Measurements from ENCODE around the gene COMMD8.

Gene COMMD8

DNA sequence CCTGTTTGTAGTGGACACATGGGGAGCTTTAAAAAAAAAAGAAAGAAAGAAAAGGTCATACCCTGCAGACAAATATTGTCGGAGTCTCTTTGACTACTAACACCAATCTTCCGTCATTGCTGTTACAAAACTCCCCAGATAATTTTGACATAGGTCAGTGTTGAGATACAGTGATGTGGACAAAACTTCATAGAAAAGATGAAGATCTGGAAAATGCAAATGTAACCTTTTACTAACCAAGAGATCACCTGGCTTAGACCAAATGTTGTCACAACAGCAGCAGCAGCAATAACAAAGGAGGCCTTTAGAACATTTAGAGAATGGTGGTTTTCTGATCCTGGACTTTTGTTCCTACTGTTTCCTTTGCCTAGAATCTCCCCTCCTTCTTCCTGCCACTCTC, 8.1 kb upstream of the COMMD8 start:
- DNase-seq (ENCODE audit: low spot score): no peak

DNA sequence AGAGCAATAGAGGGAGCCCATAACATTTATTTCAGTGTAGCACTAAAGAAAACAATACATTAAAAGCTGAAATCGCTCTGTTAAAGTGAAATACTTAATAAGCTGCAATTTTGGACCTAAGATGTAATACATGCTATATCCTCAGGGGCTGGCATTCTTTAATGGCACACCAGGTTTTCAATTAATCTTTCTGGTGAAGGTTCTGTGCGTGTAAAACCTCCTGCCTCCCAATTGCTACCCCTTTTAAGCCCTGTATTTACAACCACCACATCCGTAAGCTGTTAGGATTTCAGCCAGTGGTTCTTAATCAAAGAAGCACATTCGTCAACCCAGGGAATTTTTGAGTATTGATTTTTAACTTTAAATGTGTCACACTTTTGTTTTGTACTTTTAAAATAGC, 7.6 kb upstream of the COMMD8 start:
- DNase-seq (ENCODE audit: low spot score): no peak

DNA sequence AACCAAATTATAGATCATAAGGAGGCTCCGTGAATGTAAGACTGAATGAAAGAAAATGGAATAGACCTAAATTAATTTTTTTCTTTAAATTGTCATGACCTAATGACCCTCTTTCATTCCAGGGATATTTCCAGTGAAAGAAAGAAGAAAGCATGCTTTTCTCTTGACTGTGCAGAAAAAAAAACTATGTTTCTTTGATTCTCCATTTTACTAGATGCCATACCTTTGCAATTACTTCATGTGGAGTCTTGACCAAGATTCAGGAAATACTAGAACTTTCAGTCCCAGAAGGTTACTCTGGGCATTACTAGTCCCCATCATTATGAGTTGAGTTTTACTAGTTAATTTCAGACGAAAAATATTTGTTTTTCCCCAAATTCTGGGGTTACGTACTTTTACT, 6.4 kb upstream of the COMMD8 start:
- no peak for DNase-seq (ENCODE audit: low spot score)

GRCh38 chr4:47468706-47469365, 5.3 kb upstream of the COMMD8 start:
- no peak for DNase-seq (ENCODE audit: low spot score)

DNA sequence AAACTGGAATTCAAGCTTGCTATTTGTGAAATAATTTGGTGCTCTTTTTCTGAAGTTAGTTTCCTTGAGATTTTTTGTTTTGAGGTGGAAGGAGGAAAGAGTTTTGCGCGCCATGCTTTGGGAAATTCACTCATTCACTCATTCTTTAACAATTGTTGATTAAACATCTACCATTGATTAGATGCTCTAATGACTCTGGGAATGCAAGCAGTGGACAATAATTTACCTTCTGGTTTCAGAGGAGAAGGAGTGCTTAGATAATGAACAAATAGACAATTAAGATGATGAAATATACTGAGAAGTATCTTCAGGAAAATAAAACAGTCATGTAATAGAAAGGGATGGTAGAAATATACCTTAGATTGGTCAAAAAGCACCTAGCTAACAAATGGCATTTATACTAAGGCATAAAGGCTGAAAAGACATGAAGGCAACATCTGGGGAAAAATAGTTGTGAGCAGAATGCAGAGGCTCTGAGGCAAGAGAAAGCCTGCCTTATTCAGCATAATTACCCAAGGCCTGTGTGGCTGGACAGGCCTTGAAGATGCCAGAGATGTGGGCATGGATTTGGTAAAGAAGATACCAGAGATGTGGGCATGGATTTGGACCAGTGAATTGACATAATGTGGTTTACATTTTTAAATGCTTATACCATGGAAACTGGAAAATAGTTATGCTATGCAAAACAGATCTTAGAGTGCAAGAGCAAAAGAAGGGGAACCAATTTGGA, 2.7 kb upstream of the COMMD8 start:
- DNase-seq (ENCODE audit: low spot score): no peak

GRCh38 chr4:47465004-47465403, 1.5 kb upstream of the COMMD8 start:
- DNase-seq (ENCODE audit: low spot score): no peak

GRCh38 chr4:47462799-47463234, 685 bp downstream of the COMMD8 start:
- DNase-seq (ENCODE audit: low spot score): no peak

DNA sequence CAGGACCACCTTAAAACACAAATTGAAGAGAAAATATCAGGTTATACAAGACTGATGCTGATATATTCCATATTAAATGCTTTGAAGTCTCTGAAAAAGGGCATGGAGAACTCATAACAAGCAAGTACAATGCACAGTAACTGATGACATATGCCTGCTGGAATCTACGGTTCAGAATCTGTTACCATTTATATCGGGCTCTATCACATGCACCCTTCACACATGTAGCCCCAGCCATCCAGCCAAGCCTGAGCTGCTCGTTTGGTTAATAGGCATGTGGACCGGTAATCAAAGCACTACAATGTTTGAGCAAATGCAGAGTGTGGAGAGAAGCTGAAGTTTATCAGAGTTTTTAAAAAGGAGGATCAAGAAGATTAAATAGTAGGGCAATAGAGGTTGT, 11.8 kb downstream of the COMMD8 start:
- no peak for DNase-seq (ENCODE audit: low spot score)

DNA sequence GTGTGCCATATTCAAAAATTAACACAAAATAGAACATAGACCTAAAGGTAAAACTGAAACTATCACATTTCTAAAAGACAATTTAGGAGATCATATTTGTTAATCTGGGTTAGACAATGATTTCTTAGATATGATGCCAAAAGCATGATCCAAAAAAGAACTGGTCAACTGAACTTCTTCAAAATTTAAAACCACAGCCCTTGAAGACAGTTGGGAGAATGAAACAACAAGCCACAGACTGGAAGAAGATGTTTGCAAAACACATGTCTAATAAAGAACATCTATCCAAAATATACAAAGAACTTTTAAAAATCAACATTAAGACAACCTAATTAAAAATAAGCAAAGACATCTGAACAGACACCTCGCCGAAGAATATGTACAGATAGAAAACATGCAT, 19.5 kb downstream of the COMMD8 start:
- no peak for DNase-seq (ENCODE audit: low spot score)

GRCh38 chr4:47442980-47443379, 20.5 kb downstream of the COMMD8 start:
- no peak for DNase-seq (ENCODE audit: low spot score)

GRCh38 chr4:47434931-47435330, 28.6 kb downstream of the COMMD8 start:
- DNase-seq (ENCODE audit: low spot score): no peak

GRCh38 chr4:47432749-47433148, 30.8 kb downstream of the COMMD8 start:
- DNase-seq (ENCODE audit: low spot score): no peak

DNA sequence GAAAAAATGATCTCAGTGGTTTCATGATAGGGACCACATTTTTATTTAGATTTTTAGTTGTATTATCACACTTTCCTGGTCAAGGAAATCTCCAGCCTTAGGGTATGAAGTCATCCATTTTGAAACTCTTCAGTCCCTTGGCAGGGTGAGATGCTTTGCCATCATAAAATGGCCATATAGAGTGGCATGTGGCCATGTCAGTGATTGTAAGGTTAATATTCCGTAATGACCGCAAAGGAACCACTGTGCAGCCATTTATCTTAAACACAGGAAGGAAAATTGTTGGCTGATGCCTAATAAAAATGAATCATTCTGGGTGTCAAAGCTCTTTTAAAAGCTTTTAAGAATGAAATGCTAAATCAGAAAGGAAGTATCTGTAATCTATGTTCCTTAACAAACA, 35.6 kb downstream of the COMMD8 start:
- DNase-seq (ENCODE audit: low spot score): no peak

DNA sequence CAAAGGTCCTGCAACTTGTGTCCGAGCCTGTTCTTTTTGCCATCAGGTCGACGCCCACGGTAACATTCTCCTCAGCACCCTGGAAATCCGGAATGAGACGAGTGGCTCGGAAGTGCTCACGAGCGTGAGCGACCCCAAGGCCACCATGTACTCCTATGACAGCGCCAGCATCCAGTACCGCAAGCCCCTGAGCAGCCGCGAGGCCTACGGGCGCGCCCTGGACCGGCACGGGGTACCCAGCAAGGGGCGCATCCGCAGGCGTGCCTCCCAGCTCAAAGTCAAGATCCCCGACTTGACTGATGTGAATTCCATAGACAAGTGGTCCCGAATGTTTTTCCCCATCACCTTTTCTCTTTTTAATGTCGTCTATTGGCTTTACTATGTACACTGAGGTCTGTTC, 37.9 kb downstream of the COMMD8 start:
- DNase-seq (ENCODE audit: low spot score): no peak

DNA sequence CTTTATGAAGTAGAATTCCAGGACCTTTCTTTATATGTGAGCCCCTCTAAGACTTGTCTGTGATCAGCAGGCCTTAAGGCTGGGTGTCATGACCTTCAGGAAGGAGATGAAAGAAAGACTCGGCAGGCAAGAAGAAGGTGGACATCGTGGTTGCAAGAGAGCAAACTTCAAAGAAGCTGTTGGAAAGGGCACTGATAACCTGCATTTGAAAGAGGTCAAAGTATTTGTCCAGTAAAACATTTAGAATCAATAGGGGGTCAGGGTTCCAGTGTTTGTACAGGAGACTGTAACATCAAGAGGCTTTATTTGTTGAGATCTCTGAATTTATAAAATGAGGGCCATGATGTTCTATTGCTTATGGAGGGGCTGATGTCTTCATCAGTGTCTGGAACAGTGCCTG, 44.2 kb downstream of the COMMD8 start:
- DNase-seq (ENCODE audit: low spot score): no peak

- no peak for DNase-seq (ENCODE audit: low spot score)
Measured at GRCh38 chr4:47418147-47418546, 45.4 kb downstream of the COMMD8 start.

GRCh38 chr4:47415719-47416118, 47.8 kb downstream of the COMMD8 start:
- DNase-seq (ENCODE audit: low spot score): no peak

- DNase-seq (ENCODE audit: low spot score): no peak
Measured at GRCh38 chr4:47413521-47413920, 50.0 kb downstream of the COMMD8 start.

DNA sequence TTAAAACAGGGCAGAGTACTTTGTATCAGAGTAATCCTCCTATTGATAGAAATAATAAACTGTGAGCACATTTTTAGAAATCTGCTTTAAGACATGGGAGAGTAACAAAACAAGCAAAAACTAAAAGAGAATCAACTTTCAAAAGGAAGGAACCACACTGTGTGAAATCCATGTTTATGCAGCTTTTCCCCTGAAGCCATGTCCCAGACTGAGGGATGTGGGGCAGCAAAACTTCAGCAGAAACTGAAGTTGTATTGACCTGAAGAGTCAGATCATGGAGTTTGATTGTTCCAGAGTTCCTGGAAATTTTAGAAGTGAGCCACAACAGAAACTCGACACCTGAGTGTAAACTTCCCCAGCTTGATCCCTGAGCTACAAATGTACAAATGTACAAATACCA, 53.2 kb downstream of the COMMD8 start:
- no peak for DNase-seq (ENCODE audit: low spot score)

DNA sequence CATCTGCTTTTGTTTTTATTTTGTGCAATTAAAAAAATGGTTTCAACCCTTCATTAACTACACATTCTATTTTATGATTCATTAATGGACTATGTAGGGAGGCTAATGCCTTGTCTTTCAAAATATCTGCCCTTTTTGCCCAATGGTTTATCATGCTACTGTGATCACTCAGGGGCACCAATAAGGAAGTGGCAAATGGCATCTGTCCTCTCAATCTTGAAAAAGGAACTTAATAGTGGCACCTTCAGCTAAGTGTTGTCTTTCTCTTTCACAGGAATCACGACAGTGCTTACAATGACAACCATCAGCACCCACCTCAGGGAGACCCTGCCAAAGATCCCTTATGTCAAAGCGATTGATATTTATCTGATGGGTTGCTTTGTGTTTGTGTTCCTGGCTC, 57.1 kb downstream of the COMMD8 start:
- DNase-seq (ENCODE audit: low spot score): no peak

All from iPS-NIHi11 (cell line).